Stimulated activated CD8-positive, alpha-beta memory T cell treated with anti-CD3 and anti-CD28 coated beads, Interleukin-2, amount 100 ng/mL, for 1 hour (primary cell): ENCODE measurements around the gene LRBA.

Experiments
- DNase-seq, 2 donors: peaks; one replicate each; pipeline ENCODE4 v3.0.0-alpha.2; 2020; ENCODE audit warnings: low read depth in 2 of 2

The LRBA gene

DNA sequence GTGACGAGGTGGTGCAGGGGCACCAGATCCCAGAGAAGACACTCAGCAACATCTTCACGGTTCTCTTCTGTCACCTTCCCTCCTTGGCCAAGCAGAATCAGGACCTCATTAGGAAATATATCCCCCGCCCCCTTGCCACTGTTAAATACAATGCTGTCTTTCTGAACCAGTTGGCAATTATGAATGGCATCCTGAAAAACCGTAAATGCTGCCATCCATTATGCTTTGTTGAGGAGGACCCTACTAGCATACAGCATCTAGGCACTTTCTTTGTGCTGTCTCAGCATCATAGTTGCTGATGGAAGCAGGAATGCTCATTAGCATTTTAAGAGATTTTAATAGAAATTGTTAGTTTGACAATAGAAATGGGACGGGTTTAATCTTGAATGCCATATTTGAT, 798.4 kb downstream of the LRBA start:
- no peak for DNase-seq

DNA sequence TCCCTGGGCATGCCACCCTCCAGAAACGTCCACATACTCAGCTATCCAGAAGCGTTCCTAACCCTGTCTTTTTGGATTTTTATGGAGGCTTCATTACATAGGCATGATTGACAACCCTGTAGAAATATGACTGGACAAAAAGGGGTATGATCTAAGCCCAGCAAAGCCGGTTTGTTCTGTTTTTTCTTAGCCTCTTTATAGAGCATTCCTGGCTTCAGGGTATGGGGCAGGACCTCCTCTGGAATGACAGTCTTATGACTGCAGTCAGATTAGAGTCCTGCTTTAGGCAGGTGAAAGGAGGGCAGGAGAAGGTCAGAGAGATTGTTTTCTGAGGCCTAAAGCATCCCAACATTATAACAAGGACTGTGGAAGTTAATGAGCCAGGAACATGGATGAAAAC, 799.5 kb downstream of the LRBA start:
- DNase-seq, result no peak
